ENCODE results near the gene ATP5PO. TPM values are rescaled to one million over a fixed set of nuclear protein-coding genes. Genes with fewer than 3 reads are reported as not detected.

The ATP5PO gene
- total RNA-seq, 1 experiment from 2014 or later: 254 TPM

- no peak for TF ChIP-seq EZH2 (IDR thresholded peaks at IDR 0.05; ENCODE audit: borderline replicate concordance, low read depth, low read length, poor library complexity, severe bottlenecking)
- TF ChIP-seq, protein P1, sequence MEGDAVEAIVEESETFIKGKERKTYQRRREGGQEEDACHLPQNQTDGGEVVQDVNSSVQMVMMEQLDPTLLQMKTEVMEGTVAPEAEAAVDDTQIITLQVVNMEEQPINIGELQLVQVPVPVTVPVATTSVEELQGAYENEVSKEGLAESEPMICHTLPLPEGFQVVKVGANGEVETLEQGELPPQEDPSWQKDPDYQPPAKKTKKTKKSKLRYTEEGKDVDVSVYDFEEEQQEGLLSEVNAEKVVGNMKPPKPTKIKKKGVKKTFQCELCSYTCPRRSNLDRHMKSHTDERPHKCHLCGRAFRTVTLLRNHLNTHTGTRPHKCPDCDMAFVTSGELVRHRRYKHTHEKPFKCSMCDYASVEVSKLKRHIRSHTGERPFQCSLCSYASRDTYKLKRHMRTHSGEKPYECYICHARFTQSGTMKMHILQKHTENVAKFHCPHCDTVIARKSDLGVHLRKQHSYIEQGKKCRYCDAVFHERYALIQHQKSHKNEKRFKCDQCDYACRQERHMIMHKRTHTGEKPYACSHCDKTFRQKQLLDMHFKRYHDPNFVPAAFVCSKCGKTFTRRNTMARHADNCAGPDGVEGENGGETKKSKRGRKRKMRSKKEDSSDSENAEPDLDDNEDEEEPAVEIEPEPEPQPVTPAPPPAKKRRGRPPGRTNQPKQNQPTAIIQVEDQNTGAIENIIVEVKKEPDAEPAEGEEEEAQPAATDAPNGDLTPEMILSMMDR (conservative IDR thresholded peaks at IDR 0.05; ENCODE audit: low read depth, low read length): no peak
- no TSS peak for BruUV-seq (replicated peaks)
- Histone ChIP-seq H3K9me3 (ENCODE audit: low read depth, low read length, poor library complexity, severe bottlenecking) (no peaks in the 10 kb centered on the region), H3K36me3 (ENCODE audit: insufficient read depth, low read length, poor library complexity, severe bottlenecking) (no peaks in the 10 kb centered on the region), H3K4me3 (ENCODE audit: low read depth, low read length, poor library complexity, severe bottlenecking) (no peak overlapping the region), H3K27me3 (replicated peaks; ENCODE audit: insufficient read depth, low read depth, low read length, poor library complexity) (no peaks in the 10 kb centered on the region), H3K27ac (ENCODE audit: low read depth, low read length, poor library complexity, severe bottlenecking) (no peak overlapping the region), H3K4me1 (ENCODE audit: insufficient read depth, low read length, poor library complexity, severe bottlenecking) (peaks cover 16% of the 10 kb centered on the region)
- no peak for DNase-seq (ENCODE audit: low spot score)
- ChIA-PET CTCF (interaction anchor here (0.7 kb wide), 1 partner anchor 19 kb away, joined by 6 read pairs; no protein-coding TSS in a partner anchor), POLR2A (ENCODE audit: low non-redundant PET) (no interaction called here)
- intact Hi-C loops (cut with micrococcal nuclease; ENCODE audit: unreplicated experiment): no loop called here
These were observed 35.0 kb upstream of the ATP5PO start for GRCh38 chr21:33950431-33951079.

DNA sequence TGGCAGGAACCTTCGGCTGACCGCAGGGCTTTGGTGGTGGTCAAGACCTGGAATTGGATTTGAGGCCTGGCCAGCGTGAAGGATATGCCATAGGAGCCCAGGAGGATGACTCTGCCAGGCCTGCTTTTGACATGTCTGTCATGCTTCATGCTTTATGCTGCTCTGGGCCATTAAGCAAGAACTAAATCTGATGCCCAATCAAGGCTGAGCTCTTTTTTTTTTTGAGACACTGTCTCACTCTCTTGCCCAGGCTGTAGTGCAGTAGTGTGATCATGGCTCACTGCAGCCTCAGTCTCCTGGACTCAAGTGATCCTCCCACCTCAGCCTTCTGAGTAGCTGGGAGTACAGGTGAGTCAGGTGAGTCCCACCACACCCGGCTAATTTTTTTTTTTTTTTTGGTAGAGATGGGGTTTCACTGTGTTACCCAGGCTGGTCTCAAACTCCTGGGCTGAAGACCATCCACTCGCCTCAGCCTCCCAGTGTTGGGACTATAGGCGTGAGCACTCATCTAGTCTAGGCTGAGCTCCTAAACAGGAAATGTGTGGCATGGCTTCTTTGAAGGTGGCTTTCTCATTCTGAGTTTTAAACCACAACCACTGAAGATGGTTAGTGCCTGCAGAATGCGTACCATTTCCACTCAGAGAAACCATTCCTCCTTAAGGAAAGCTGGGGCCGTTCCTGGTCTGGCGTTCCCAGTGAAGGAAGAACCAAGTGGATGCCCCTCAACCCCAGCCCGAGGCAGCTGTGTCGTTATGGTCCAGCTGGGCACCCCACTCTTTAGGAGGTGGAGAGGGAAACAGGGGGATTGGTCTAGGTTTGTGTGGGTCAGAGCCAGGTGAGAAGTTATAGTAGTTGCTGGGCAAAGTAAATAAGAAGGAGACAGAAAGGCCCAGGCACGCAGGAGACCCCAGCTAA is 34.2 kb upstream of the ATP5PO start:
- Histone ChIP-seq H3K27ac (ENCODE audit: low read depth, low read length, poor library complexity, severe bottlenecking) (no peak overlapping the region), H3K9me3 (ENCODE audit: low read depth, low read length, poor library complexity, severe bottlenecking) (no peaks in the 10 kb centered on the region), H3K4me3 (ENCODE audit: low read depth, low read length, poor library complexity, severe bottlenecking) (no peak overlapping the region), H3K27me3 (replicated peaks; ENCODE audit: insufficient read depth, low read depth, low read length, poor library complexity) (no peaks in the 10 kb centered on the region), H3K4me1 (ENCODE audit: insufficient read depth, low read length, poor library complexity, severe bottlenecking) (peaks cover 16% of the 10 kb centered on the region), H3K36me3 (ENCODE audit: insufficient read depth, low read length, poor library complexity, severe bottlenecking) (no peaks in the 10 kb centered on the region)
- DNase-seq (ENCODE audit: low spot score): no peak
- CTCF ChIA-PET: interaction anchor here (0.7 kb wide), 1 partner anchor 20 kb away, joined by 6 read pairs; no protein-coding TSS in a partner anchor
- no peak for TF ChIP-seq EZH2 (IDR thresholded peaks at IDR 0.05; ENCODE audit: borderline replicate concordance, low read depth, low read length, poor library complexity, severe bottlenecking)
- TF ChIP-seq, protein P1 (conservative IDR thresholded peaks at IDR 0.05; ENCODE audit: low read depth, low read length): no peak
- BruUV-seq (replicated peaks): no TSS peak
- intact Hi-C loops (cut with micrococcal nuclease; ENCODE audit: unreplicated experiment): no loop called here
- POLR2A ChIA-PET (ENCODE audit: low non-redundant PET): no interaction called here

DNA sequence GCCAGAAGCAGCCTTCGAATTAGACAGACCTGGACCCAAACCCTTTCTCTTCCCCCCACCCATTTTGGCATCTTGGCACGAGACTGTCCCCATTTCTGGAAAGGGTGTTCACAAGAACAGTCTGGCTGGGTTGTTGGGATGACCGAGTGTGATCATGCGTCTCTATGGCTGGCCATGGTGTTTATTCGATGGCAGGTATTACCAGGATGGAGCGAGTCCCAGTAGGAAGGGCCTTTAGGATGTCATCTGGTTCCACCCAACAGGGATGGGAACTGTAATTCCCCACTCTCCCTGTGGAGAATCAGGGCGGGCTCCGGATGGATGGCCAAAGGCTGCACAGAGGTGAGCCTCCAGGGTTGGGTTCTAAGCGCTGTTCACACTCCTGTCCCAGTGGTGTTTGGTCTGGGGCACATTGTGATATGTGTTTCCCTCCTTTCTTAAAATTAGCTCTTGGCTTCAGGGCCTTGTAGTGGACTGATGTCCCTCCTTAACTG is 33.4 kb upstream of the ATP5PO start:
- Histone ChIP-seq H3K27ac (ENCODE audit: low read depth, low read length, poor library complexity, severe bottlenecking) (no peak overlapping the region), H3K4me1 (ENCODE audit: insufficient read depth, low read length, poor library complexity, severe bottlenecking) (peaks cover 16% of the 10 kb centered on the region), H3K9me3 (ENCODE audit: low read depth, low read length, poor library complexity, severe bottlenecking) (no peaks in the 10 kb centered on the region), H3K36me3 (ENCODE audit: insufficient read depth, low read length, poor library complexity, severe bottlenecking) (no peaks in the 10 kb centered on the region), H3K27me3 (replicated peaks; ENCODE audit: insufficient read depth, low read depth, low read length, poor library complexity) (no peaks in the 10 kb centered on the region), H3K4me3 (ENCODE audit: low read depth, low read length, poor library complexity, severe bottlenecking) (no peak overlapping the region)
- no peak for DNase-seq (ENCODE audit: low spot score)
- CTCF ChIA-PET: no interaction called here
- no TSS peak for BruUV-seq (replicated peaks)
- POLR2A ChIA-PET (ENCODE audit: low non-redundant PET): no interaction called here
- no peak for TF ChIP-seq EZH2 (IDR thresholded peaks at IDR 0.05; ENCODE audit: borderline replicate concordance, low read depth, low read length, poor library complexity, severe bottlenecking)
- TF ChIP-seq, protein P1 (conservative IDR thresholded peaks at IDR 0.05; ENCODE audit: low read depth, low read length): no peak
- intact Hi-C loops (cut with micrococcal nuclease; ENCODE audit: unreplicated experiment): no loop called here

All from A673 (cell line).